KOPT-K1 (cell line): ENCODE measurements around the gene AKR1C3.

ENCODE experiments used
- H3K27ac ChIP-seq: fragments of 200-600 bp; sonication (generic); 2 replicates; pipeline ENCODE4 v1.5.1; 2016; ENCODE audit warnings: antibody characterized with exemption, mild to moderate bottlenecking, low read depth, low read length; ENCODE audit not compliant: poor library complexity, severe bottlenecking
- H3K36me3 ChIP-seq: fragments of 200-600 bp; sonication (generic); 2 replicates; pipeline ENCODE4 v1.5.1; 2017; ENCODE audit warnings: antibody characterized with exemption, mild to moderate bottlenecking, low read length, moderate library complexity; ENCODE audit not compliant: insufficient read depth
- H3K9me3 ChIP-seq: fragments of 200-600 bp; sonication (generic); 2 replicates; pipeline ENCODE4 v1.5.1; 2017; ENCODE audit warnings: antibody characterized with exemption, low read length, mild to moderate bottlenecking; ENCODE audit not compliant: insufficient read depth, poor library complexity, severe bottlenecking

Gene AKR1C3

DNA sequence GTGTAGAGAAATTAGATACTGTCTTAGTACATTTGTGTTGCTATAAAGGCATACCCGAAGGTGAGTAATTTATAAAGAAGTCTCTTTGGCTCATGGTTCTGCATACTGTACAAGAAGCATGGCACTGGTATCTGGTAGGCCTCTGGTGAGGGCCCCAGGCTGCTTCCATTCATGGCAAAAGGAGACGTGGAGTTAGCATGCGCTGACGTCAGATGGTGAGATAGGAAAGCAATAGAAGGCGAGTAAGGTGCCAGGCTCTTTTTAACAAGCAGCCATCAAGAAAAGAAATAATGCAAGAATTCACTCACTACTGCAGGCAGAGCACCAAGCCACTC, 52.7 kb downstream of the AKR1C3 start:
- Histone ChIP-seq H3K9me3 (no peaks in the 10 kb centered on the region), H3K27ac (no peak overlapping the region), H3K36me3 (no peaks in the 10 kb centered on the region)

DNA sequence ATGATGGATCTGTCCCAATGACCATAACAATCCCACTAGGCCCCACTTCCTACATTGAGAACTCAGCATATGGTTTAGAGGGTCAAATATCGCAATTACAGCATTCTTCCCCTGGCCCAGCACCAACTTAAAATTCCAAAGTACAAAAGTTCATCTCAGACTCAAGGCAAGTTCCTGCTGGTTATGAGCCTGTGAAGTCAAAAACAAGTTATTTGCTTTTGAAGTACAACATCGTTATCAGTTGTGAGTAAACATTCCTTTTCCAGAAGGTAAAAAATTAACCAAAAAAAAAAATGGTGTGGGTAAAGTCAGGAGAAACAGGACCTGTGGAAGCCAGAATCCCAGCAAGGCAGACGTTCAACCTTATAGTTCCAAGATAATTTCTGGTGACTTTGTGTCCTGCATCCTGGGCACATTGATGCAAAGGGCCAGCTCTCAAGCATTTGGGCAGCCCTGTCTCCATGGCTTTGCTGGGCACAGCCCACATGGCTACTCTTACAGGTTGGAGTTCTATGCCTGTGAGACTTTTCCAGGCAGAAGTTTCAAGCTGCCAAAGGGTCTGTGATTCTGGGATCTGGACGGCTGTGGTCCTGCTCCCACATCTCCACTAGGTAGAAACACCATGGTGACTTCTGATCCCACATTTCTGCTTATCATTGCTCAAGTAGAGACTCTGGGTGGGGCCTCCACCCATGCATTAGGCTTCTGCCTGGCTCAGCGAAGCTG, 53.2 kb downstream of the AKR1C3 start:
- Histone ChIP-seq H3K36me3 (no peaks in the 10 kb centered on the region), H3K27ac (no peak overlapping the region), H3K9me3 (no peaks in the 10 kb centered on the region)

DNA sequence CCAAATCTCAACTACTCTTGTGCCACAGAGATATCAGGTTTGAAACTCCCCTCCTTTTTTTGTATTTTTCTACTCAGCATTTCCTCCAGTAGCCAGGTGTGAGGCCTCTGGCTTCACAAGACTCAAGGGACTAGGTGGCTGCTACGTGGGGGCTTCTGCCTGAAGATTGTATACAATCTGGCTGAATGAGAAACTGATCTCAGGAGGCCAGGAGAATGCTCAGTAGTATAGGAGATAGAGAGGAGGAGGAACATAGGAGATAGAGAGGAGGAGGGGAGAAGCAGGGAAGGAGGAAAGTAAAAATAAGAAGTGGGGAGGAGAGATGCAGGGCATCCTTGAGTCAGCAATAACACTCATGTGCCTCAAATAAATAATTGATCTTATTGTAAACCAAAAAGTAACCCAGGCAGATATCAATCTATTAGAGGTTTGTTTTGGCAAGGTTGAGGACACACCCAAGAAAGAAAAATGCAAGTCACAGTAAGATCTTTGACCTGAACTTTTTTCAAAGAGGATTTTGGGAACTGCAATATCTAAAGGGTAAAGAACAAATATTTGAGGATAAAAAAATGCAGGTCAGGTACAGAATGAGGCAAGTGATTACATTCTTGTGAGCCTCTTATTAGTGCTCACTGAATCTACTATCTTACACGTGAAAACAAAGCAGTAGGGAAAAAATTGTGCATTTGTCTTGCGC, 53.9 kb downstream of the AKR1C3 start:
- H3K9me3 ChIP-seq, result no peaks in the 10 kb centered on the region
- H3K27ac ChIP-seq, result no peak overlapping the region

DNA sequence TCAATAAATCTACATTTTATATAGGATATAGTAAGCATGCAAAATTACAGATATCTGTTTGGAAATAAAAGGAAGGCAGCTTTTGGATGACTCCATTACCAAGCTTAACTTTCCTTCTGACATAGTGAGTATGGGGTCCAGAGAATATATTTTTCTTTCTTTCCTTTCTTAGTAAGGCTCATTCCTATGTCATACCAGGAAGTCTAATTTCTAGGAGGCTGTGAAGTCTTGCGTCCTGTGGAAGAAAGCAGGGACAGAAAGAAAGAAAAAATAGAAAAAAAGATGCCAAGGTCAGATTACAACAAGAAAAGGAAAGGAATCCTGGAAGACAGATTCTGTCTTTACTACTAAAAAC, 54.4 kb downstream of the AKR1C3 start:
- Histone ChIP-seq H3K36me3 (no peaks in the 10 kb centered on the region), H3K27ac (no peak overlapping the region), H3K9me3 (no peaks in the 10 kb centered on the region)

More for the DNA sequence above, 53.9 kb downstream of the AKR1C3 start:
- no peaks in the 10 kb centered on the region for H3K36me3 ChIP-seq

DNA sequence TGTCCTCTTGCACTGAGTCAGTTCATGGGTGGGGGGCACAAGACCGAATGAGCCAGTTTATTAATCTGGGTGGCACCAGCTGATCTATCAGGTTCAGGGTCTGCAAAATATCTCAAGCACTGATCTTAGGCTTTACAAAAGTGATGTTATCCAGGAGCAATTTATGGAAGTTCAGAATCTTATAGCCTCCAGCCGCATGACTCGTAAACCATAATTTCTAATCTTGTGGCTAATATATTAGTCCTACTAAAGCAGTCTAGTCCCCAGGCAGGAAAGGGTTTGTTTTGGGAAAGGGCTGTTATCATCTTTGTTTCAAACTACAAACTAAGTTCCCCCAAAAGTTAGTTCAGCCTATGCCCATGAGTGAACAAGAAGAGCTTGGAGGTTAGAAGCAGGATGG, 56.9 kb downstream of the AKR1C3 start:
- H3K27ac ChIP-seq, result no peak overlapping the region
- no peaks in the 10 kb centered on the region for H3K9me3 ChIP-seq
- H3K36me3 ChIP-seq, result no peaks in the 10 kb centered on the region

DNA sequence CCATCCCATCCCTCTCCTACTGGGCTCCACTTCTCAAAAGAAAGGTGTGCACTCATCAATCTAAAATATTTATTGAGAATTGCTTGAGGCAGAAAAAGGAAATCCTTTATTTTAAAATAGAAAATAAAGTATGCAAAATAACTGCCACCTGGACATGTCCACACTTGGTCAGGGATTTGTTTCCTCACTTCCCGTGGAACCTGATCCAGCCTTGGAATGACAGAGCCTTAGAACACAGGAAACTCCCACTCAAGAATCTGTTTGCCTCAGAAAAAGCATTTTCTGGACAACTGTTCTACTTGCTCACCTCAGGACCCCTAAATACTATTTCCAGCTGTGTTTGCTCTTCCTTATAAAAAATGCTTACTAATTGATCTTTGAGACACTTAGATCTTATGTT, 61.7 kb downstream of the AKR1C3 start:
- no peaks in the 10 kb centered on the region for H3K9me3 ChIP-seq
- no peak overlapping the region for H3K27ac ChIP-seq
- H3K36me3 ChIP-seq, result no peaks in the 10 kb centered on the region
